ENCODE results near the gene PRKCA.

Gene PRKCA

GRCh38 chr17:66519154-66519553, 216.7 kb downstream of the PRKCA start:
- Histone ChIP-seq H3K27ac (no peak overlapping the region), H3K4me3 (no peak overlapping the region)

GRCh38 chr17:66520999-66521398, 218.6 kb downstream of the PRKCA start:
- H3K27ac ChIP-seq = no peak overlapping the region

GRCh38 chr17:66522591-66523272, 220.3 kb downstream of the PRKCA start:
- H3K4me3 ChIP-seq = no peak overlapping the region
- H3K27ac ChIP-seq = no peak overlapping the region

More at GRCh38 chr17:66520999-66521398, 218.6 kb downstream of the PRKCA start:
- no peak overlapping the region for H3K4me3 ChIP-seq

GRCh38 chr17:66523378-66524200, 221.2 kb downstream of the PRKCA start:
- Histone ChIP-seq H3K4me3 (no peak overlapping the region), H3K27ac (no peak overlapping the region)

- no peak overlapping the region for H3K4me3 ChIP-seq
- H3K27ac ChIP-seq = no peak overlapping the region
Measured at GRCh38 chr17:66524877-66525276, 222.5 kb downstream of the PRKCA start.

GRCh38 chr17:66525338-66525737, 222.9 kb downstream of the PRKCA start:
- no peak overlapping the region for H3K27ac ChIP-seq
- H3K4me3 ChIP-seq = no peak overlapping the region

- Histone ChIP-seq H3K4me3 (no peak overlapping the region), H3K27ac (no peak overlapping the region)
Measured at GRCh38 chr17:66526827-66527226, 224.4 kb downstream of the PRKCA start.

GRCh38 chr17:66527335-66527734, 224.9 kb downstream of the PRKCA start:
- H3K27ac ChIP-seq = no peak overlapping the region

GRCh38 chr17:66531851-66532295, 229.5 kb downstream of the PRKCA start:
- no peak overlapping the region for H3K4me3 ChIP-seq
- no peak overlapping the region for H3K27ac ChIP-seq

More at GRCh38 chr17:66527335-66527734, 224.9 kb downstream of the PRKCA start:
- no peak overlapping the region for H3K4me3 ChIP-seq

GRCh38 chr17:66533572-66533971, 231.2 kb downstream of the PRKCA start:
- H3K4me3 ChIP-seq = no peak overlapping the region

GRCh38 chr17:66533986-66534385, 231.6 kb downstream of the PRKCA start:
- H3K4me3 ChIP-seq = no peak overlapping the region
- H3K27ac ChIP-seq = no peak overlapping the region

More at GRCh38 chr17:66533572-66533971, 231.2 kb downstream of the PRKCA start:
- H3K27ac ChIP-seq = no peak overlapping the region

- H3K27ac ChIP-seq = no peak overlapping the region
Measured at GRCh38 chr17:66535611-66536010, 233.2 kb downstream of the PRKCA start.

GRCh38 chr17:66537502-66537901, 235.1 kb downstream of the PRKCA start:
- Histone ChIP-seq H3K27ac (peak overlapping the region in 1 of 21 experiments; percentile 1), H3K4me3 (no peak overlapping the region)

More at GRCh38 chr17:66535611-66536010, 233.2 kb downstream of the PRKCA start:
- no peak overlapping the region for H3K4me3 ChIP-seq

GRCh38 chr17:66538776-66539175, 236.4 kb downstream of the PRKCA start:
- no peak overlapping the region for H3K4me3 ChIP-seq
- H3K27ac ChIP-seq = peak overlapping the region in 1 of 21 experiments; percentile 55

- H3K4me3 ChIP-seq = no peak overlapping the region
- peak overlapping the region in 19 of 21 experiments; percentile 14 to 83 (median 59) for H3K27ac ChIP-seq
Measured at GRCh38 chr17:66540131-66540781, 237.8 kb downstream of the PRKCA start.

GRCh38 chr17:66541461-66542128, 239.2 kb downstream of the PRKCA start:
- Histone ChIP-seq H3K4me3 (no peak overlapping the region), H3K27ac (peak overlapping the region in 9 of 21 experiments; percentile 13 to 83 (median 75))

- Histone ChIP-seq H3K4me3 (no peak overlapping the region), H3K27ac (peak overlapping the region in 8 of 21 experiments; percentile 13 to 83 (median 37))
Measured at GRCh38 chr17:66542129-66542966, 239.9 kb downstream of the PRKCA start.

GRCh38 chr17:66542967-66543520, 240.6 kb downstream of the PRKCA start:
- Histone ChIP-seq H3K4me3 (no peak overlapping the region), H3K27ac (peak overlapping the region in 2 of 21 experiments; percentile 40 to 77)

All from skin epidermis (tissue), 12 donors.